ENCODE results near the gene ADAMTS3.

ADAMTS3 gene

GRCh38 chr4:72568959-72569718, at the start of gene ADAMTS3:
ADAMTS3 (minus strand) TSS chr4:72569221; CDS start chr4:72568762, 459 bp downstream.
- TF ChIP-seq, protein P1, sequence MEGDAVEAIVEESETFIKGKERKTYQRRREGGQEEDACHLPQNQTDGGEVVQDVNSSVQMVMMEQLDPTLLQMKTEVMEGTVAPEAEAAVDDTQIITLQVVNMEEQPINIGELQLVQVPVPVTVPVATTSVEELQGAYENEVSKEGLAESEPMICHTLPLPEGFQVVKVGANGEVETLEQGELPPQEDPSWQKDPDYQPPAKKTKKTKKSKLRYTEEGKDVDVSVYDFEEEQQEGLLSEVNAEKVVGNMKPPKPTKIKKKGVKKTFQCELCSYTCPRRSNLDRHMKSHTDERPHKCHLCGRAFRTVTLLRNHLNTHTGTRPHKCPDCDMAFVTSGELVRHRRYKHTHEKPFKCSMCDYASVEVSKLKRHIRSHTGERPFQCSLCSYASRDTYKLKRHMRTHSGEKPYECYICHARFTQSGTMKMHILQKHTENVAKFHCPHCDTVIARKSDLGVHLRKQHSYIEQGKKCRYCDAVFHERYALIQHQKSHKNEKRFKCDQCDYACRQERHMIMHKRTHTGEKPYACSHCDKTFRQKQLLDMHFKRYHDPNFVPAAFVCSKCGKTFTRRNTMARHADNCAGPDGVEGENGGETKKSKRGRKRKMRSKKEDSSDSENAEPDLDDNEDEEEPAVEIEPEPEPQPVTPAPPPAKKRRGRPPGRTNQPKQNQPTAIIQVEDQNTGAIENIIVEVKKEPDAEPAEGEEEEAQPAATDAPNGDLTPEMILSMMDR (IDR thresholded peaks at IDR 0.05; ENCODE audit: low read depth, low read length, missing control alignments), result no peak
- H3K4me3 ChIP-seq (ENCODE audit: low read depth, low read length), result no peak within 1 kb of the TSS; the same call in 1 of the 2 replicates
- no peak for DNase-seq (ENCODE audit: low read depth)

- DNase-seq (ENCODE audit: low read depth), result no peak
- TF ChIP-seq, protein P1 (IDR thresholded peaks at IDR 0.05; ENCODE audit: low read depth, low read length, missing control alignments), result no peak
- no peak overlapping the region for H3K4me3 ChIP-seq (ENCODE audit: low read depth, low read length)
Measured at GRCh38 chr4:72613959-72614358, 44.9 kb upstream of the ADAMTS3 start.

DNA sequence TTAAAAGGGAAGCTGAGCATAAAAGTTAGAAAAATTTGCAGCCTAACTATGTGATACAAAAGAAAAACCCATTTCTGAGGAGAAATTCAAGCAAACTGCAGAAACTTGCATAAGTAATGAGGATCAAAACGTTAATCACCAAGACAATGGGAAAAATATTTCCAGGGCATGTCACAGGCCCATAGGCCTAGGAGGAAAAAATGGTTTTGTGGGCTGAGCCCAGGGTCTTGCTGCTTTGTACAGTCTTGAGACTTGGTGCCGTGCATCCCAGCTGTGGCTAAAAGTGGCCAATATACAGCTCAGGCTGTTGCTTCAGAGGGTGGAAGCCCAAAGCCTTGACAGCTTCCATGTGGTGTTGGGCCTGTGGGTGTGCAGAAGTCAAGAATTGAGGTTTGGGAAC, 37.7 kb upstream of the ADAMTS3 start:
- TF ChIP-seq, protein P1 (IDR thresholded peaks at IDR 0.05; ENCODE audit: low read depth, low read length, missing control alignments), result no peak

DNA sequence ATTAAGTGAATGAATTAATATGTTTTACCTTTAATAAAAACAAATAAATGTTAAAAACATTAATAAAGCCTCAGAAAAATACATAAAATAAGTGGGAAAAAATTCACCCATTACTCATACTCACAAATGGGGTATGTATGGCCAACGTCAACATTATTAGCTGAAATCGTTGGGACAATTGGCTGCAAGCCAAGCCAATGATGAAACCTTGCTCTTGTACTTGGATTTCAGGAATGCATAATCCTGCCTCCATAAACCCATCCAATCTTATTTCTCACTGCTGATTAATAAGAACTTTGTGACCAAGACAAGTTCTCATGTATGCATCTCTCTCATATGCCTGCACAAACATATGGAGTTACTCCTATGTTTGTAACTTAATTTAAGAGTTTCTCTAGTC, 35.3 kb upstream of the ADAMTS3 start:
- TF ChIP-seq, protein P1 (IDR thresholded peaks at IDR 0.05; ENCODE audit: low read depth, low read length, missing control alignments), result no peak
- DNase-seq (ENCODE audit: low read depth), result no peak
- H3K4me3 ChIP-seq (ENCODE audit: low read depth, low read length), result no peak overlapping the region

More for the DNA sequence above, 37.7 kb upstream of the ADAMTS3 start:
- H3K4me3 ChIP-seq (ENCODE audit: low read depth, low read length), result no peak overlapping the region
- no peak for DNase-seq (ENCODE audit: low read depth)

DNA sequence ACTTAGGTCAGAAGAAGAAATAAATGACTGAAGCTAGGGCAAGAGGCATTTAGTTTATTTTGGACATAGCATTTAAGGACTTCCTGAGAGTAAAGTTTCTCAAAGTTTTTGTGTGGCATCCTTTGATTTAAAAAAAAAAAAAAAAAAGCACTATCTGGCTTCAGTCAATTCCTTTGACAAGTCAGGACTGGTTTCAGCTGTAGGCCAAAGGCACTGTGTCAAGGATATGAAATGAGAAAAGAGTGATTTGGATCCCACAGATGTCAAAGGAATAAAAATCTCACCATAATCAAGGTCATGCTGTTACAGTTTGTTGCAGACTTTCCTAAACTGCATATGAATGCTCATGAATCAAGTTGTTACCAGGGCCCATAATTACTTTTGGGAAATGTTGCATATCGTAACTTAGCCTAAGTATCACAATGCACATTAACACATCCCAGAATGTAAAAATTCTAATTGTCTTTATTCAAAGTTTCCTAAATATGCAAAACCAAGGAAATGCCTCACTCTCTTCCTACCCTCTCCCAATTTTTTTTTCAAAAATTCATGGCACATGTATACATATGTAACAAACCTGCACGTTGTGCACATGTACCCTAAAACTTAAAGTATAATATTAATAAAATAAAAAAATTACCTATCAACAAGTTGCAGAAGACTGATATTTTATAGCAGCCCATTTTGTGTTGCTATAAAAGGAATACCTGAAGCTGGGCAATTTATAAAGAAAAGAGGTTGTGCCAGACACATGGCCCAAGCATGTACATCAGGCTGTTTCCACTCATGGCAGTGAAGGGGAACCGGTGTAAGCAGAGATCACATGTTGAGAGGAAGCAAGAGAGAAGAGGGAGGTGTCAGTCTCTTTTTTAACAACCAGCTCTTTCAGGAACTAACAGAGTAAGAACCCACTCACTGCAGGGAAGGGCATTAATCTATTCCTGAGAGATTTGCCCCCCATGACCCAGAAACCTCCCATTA, 33.7 kb upstream of the ADAMTS3 start:
- H3K4me3 ChIP-seq (ENCODE audit: low read depth, low read length), result no peak overlapping the region
- TF ChIP-seq, protein P1 (IDR thresholded peaks at IDR 0.05; ENCODE audit: low read depth, low read length, missing control alignments), result no peak
- no peak for DNase-seq (ENCODE audit: low read depth)

DNA sequence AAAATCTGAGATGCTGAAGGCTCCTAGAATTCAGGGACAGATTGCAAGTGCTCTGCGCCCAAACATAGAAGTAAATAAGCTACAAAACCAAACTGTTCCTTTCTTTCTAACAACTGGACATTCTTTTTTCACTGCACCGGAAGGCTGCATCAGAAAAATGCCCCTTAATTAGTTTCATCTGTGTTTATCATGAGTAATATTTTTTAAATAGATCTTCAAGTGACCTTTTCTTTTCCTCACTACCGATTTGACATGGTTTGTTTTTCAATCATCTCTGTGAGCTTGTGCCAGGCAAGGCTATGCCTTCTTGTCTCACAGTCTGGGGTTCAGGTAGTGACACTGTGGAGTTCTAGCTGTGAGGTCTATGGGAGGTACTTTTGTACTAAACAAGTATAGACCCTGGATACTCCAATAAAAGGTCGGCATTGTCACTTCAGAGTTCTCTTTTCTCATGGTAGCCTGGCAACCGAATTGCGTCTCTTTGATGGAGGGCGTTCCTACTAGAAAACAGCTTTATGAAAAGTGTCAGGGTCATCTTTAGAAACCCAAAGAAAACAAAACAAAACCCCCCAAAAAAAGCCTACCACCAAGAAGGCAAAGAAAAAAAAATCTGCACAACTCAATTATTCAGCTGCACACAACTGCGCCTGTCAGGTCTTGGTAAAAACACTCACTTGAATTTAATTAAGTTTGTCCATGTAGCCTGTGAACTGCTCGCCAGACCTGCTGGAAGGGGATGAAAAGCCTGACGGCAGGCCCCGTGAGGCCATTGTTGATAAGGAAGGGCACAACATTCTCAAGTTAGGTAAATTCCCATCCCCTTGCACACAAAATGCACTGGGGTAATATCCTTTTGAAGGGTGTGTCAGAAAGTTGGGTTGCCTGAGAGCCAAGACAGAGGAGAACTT, 22.8 kb upstream of the ADAMTS3 start:
- DNase-seq (ENCODE audit: low read depth), result no peak
- TF ChIP-seq, protein P1 (IDR thresholded peaks at IDR 0.05; ENCODE audit: low read depth, low read length, missing control alignments), result no peak
- no peak overlapping the region for H3K4me3 ChIP-seq (ENCODE audit: low read depth, low read length)
